SK-N-MC (cell line): ENCODE results near the gene HDAC4.

ENCODE experiments used
- DNase-seq: peaks from one replicate; pipeline ENCODE4 v3.0.0-alpha.2; 2011; ENCODE audit warnings: low read depth, low spot score
- H3K27ac ChIP-seq: fragments of 200-600 bp; sonication (generic); 2 replicates; pipeline ENCODE4 v1.5.1; 2016; ENCODE audit warnings: mixed run types
- H3K36me3 ChIP-seq: fragments of 200-600 bp; sonication (generic); 2 replicates; pipeline ENCODE4 v1.6.1; 2017; ENCODE audit warnings: antibody characterized with exemption, low read length, mixed read lengths; ENCODE audit not compliant: insufficient read depth
- H3K4me3 ChIP-seq: fragments of 200-600 bp; sonication (generic); 2 replicates; pipeline ENCODE4 v1.5.1; 2016
- H3K9ac ChIP-seq: fragments of 200-600 bp; sonication (generic); 2 replicates; pipeline ENCODE4 v1.8.0; 2017; ENCODE audit warnings: mixed run types, mixed read lengths; ENCODE audit not compliant: insufficient read length
- H3K9me3 ChIP-seq: fragments of 200-600 bp; sonication (generic); 2 replicates; pipeline ENCODE4 v1.6.1; 2017; ENCODE audit warnings: low read depth, mild to moderate bottlenecking, antibody characterized with exemption, low read length, moderate library complexity, mixed read lengths
- EZH2 ChIP-seq: fragments of 200-600 bp; sonication (generic); IDR thresholded peaks from one replicate; pipeline ENCODE4 v1.6.1; 2017; ENCODE audit warnings: antibody characterized with exemption
- FOXP2 ChIP-seq: optimal IDR thresholded peaks from 2 replicates; pipeline ENCODE3; 2011; ENCODE audit warnings: mild to moderate bottlenecking, moderate library complexity; ENCODE audit not compliant: insufficient read depth; ENCODE audit errors: extremely low read length, control extremely low read depth
- POLR2AphosphoS5 ChIP-seq: IDR thresholded peaks from 2 replicates; pipeline ENCODE4 v1.6.1; 2012; ENCODE audit warnings: mild to moderate bottlenecking, low read depth, low read length, borderline replicate concordance

Gene HDAC4

DNA sequence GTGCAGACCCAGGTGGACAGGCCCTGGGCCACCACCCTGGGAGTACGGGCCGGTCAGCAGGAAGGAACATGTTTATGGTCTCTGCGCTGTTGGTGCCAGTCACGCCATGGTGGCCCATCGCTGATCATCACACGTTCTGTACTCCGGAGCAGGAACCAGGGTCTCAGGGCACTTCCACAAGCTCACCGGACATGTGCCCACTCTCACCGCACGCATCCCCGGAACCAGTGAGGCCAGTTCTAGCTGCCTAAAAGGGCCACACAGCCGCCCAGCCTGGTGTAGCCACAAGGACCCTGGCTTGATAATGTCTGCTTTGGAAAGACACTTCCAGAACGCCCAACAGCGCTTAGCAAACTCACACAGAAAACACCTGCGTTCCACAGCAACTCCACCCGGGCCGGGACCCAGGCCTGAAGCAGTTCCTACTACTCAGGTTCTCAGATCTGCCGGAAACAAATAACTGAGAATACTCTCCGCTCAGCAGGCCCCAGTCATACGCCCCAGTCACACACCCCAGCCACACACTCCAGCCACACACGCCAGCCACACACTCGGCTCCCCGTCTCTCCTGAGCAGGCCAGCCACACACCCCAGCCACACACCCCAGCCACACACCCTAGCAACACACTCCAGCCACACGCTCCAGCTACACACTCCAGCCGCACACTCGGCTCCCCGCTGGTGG is 123.3 kb downstream of the HDAC4 start:
- H3K9ac ChIP-seq, result no peak overlapping the region
- no peaks in the 10 kb centered on the region for H3K9me3 ChIP-seq
- no peaks in the 10 kb centered on the region for H3K36me3 ChIP-seq
- TF ChIP-seq POLR2AphosphoS5 (no peak), EZH2 (no peak), FOXP2 (no peak)
- no peak overlapping the region for H3K27ac ChIP-seq
- no peak for DNase-seq
- H3K4me3 ChIP-seq, result no peak overlapping the region

DNA sequence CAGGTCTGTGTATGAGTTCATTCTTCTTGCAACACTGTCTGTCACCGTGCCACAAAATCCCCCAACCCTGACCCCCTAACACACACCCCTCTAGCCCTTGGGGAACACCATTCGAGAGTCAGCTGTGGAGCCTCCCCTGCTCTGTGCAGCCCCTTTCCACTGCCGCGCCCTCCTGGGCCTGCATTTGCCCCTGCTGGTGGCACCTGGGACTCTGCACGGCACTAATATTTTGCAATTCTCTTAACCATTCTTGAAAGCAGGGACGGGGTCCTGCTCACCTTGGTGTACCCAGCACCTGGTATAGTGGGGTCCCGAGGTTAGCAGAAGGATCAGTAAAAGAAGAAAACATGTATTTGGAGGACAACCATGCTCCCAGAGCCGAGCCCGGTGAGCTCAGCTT is 124.0 kb downstream of the HDAC4 start:
- Histone ChIP-seq H3K9ac (no peak overlapping the region), H3K36me3 (no peaks in the 10 kb centered on the region), H3K27ac (no peak overlapping the region), H3K9me3 (no peaks in the 10 kb centered on the region), H3K4me3 (no peak overlapping the region)
- DNase-seq, result no peak
- TF ChIP-seq FOXP2 (no peak), EZH2 (no peak), POLR2AphosphoS5 (no peak)

DNA sequence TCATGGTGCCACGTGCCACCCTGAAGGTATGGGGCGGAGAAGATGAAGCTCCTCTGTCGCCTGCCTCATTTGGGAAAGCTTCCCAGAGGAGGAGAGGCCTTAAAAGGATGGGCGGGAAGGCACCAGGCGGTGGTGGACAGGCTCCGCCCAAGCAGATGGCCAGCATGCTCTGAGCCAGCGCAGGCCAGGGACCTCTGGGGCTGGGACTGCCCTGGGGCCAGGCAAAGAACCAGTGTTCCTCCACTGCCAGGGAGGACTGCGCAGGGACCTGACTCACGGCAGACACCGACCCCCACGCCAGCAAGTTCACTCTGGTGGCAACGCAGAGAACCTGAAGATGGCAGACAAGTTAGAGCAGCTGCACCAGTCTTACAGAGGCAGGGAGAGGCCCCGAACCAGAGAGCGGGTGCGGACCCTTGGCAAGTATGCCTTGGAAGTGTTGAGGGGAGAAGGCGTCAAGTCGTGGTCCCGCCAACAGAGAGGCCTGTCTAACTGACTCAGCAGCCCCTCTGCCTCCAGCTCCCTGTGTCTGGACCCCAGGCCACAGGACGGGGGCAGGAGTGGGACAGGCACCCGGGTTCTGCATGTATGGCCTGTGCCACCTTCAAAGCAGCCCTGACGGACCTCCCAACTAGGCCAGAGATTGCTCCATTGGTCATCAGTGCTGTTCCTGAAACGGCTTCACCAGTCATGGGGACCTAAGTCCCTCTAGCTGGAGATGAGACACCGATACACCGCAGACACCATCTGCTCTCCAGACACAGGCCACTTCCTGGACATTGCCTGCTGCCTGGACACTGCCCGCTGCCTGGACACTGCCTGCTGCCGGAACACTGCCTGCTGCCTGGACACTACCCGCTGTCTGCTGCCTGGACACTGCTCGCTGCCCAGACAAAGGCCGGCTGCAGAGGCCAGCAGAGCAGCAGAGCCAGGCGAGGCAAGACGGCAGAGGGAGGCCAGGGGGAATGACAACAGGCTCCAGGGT is 124.7 kb downstream of the HDAC4 start:
- TF ChIP-seq FOXP2 (no peak), EZH2 (no peak), POLR2AphosphoS5 (no peak)
- Histone ChIP-seq H3K27ac (no peak overlapping the region), H3K4me3 (no peak overlapping the region), H3K9ac (no peak overlapping the region), H3K36me3 (no peaks in the 10 kb centered on the region), H3K9me3 (no peaks in the 10 kb centered on the region)
- no peak for DNase-seq

DNA sequence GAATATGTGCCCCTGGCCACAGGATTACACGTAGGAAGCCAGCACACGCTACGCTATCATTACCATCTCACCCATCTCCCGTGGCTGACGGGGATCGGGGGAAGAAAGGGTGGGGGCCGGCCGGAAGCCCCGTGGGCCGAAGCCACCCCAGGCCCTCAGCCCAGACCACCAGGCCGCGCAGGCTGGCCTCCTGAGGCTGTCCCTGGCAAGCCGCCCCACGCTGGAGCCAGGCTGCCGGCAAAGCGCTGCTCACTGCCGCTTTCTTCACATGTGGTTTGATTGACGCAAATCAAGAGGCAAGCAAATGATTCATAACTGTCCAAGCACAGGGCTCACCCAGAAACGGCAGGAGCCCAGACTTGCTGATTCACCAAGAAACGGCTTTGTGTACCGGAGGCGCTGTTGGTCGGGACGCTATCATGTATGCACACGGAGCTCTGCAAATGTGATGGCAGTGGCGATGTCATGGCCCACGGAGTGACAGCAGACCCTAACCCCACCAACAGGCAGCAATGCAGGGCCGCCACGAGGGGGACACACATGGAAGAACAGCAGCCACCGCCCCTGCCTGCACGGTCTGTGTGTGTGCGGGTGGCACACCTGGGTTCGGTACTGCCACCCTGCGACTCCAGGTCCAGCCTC is 125.7 kb downstream of the HDAC4 start:
- TF ChIP-seq POLR2AphosphoS5, result no peak
- no peak for TF ChIP-seq EZH2
- TF ChIP-seq FOXP2, result no peak
- Histone ChIP-seq H3K9ac (no peak overlapping the region), H3K9me3 (no peaks in the 10 kb centered on the region), H3K27ac (no peak overlapping the region), H3K4me3 (no peak overlapping the region), H3K36me3 (no peaks in the 10 kb centered on the region)
- no peak for DNase-seq

DNA sequence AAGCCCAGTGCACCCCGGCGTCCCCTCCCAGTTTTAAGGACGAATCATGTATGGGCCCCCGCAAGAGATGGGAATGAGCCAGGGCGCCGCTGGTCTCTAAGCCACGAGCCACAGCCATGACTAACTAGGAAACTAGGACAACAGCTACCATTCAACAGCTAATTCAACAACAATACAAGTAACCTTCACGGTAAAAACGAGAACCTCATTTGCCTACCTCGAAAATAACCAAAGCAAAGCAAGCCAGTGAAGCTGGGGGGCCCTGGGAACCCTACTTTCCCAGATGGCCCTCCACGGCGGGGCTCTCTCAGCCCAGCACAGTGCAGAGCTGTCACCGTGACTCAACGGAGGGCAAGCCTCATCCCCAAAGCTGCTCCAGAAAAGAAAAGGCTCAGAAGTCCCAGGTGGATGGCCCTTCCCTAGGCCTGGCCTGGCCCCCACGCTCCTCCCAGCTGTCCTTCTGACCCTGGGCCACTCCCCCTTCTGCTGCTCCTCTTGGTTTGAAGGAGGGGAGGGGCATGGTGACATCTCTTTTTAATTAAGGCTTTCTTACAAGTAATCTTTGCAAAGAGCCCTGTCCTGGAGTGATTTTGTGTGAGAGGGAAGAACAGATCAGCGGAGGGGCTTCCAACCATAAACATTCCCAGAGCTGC is 126.3 kb downstream of the HDAC4 start:
- H3K36me3 ChIP-seq, result no peaks in the 10 kb centered on the region
- H3K27ac ChIP-seq, result no peak overlapping the region
- H3K9me3 ChIP-seq, result no peaks in the 10 kb centered on the region
- H3K4me3 ChIP-seq, result no peak overlapping the region
- TF ChIP-seq POLR2AphosphoS5, result no peak
- no peak for TF ChIP-seq EZH2
- no peak for TF ChIP-seq FOXP2
- DNase-seq, result no peak
- no peak overlapping the region for H3K9ac ChIP-seq

DNA sequence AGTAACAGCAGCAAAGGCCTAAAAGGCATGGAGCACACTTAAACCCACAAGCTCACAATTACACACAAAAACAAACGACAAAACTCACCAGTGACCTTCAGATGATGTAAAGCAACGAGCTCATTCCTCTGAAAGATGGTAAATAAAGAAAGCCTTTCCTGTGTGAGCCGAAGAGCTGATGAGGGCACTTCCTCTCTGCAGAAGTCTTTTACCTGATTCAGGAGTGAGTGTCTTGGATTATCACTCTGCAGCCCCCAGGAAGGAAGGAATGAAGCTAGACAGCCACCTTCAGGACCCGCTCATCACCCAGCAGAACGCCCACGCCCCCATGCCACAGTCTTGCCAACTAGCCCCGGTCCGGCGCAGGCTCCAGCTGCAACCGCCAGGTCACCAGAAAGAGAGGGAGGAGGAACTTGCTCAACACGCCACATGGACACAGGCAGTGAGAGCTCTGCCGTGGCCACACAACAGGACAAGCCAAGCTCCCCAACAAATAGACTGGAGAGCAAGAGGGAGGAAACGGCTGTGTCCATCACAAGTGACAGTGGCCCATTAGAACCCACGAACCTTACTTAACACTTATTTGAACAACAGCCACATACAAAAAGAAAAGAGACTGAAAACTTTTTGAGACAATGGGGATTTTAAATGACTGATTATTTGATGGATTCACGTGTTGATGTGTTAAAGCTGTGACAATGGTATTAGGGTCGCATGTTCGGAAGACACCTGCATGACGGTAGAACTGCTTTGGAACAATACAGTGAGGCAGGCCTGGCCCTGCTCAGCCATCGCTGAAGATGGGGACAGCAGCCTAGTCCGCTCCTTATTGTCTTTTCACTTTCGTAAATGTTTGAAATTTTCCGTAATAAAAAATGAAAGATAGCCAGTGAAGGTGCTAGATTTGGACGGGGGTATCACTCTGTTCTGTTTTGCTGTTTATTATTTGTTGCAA is 127.3 kb downstream of the HDAC4 start:
- Histone ChIP-seq H3K9ac (no peak overlapping the region), H3K9me3 (no peaks in the 10 kb centered on the region), H3K36me3 (no peaks in the 10 kb centered on the region), H3K27ac (no peak overlapping the region), H3K4me3 (no peak overlapping the region)
- no peak for DNase-seq
- TF ChIP-seq FOXP2 (no peak), EZH2 (no peak), POLR2AphosphoS5 (no peak)

DNA sequence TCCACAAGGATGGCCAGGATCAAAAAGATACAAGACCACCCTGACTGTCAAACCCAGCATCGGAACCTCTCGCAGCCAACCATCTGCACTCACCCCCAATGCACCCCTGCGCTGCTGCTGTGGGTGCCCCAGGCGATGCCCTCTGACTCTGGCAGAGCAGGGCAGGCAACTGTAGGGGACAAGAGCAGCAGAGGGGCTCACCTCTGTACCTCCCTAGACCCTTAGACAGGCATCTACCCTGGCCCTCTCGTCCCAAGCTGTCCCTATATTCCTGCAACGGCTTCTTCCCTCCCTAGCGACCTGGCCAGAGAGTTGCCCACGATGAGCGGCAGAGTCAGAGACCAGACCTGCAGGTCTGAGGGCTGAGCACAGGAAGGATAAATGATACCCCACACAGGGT is 128.2 kb downstream of the HDAC4 start:
- no peak for TF ChIP-seq POLR2AphosphoS5
- no peak for TF ChIP-seq FOXP2
- TF ChIP-seq EZH2, result no peak
- H3K4me3 ChIP-seq, result no peak overlapping the region
- H3K36me3 ChIP-seq, result no peaks in the 10 kb centered on the region
- DNase-seq, result no peak
- H3K27ac ChIP-seq, result no peak overlapping the region
- H3K9me3 ChIP-seq, result no peaks in the 10 kb centered on the region
- no peak overlapping the region for H3K9ac ChIP-seq
